K562 (cell line): ENCODE measurements around the gene CCDC33. TPM values are rescaled to one million over a fixed set of nuclear protein-coding genes. Genes with fewer than 3 reads are reported as not detected.

Experiments
- ATAC-seq: fragments of 200-7000 bp; cut with Tn5 transposase; 3 replicates; pipeline ENCODE4 v1.9.1; 2020; ENCODE audit warnings: moderate library complexity
- BruUV-seq: library from RNA; stranded (reverse); fragments of 400-500 nt; replicated peaks from 2 replicates; lab custom pipeline; 2021; lab: Mats Ljungman, UMichigan
- CTCF ChIA-PET: fragments of 300-600 bp; formaldehyde crosslinking; extraction: SDS; loops from one replicate; lab custom pipeline; 2021; ENCODE audit warnings: low intra/inter-chr PET ratio; lab: Yijun Ruan, JAX
- POLR2A ChIA-PET: fragments of 300-600, 350-650 bp; sonication (Branson Sonifier 250); formaldehyde crosslinking; extraction: SDS; loops from one replicate; lab custom pipeline; 2021; ENCODE audit warnings: antibody characterized with exemption, inconsistent platforms; lab: Yijun Ruan, JAX
- DNase-seq, 4 experiments: peaks; one replicate each; pipeline versions ENCODE4 v3.0.0 to v3.0.0-alpha.2; 2011 to 2018; ENCODE audit warnings: low spot score in 3 of 4, mixed read lengths in 3 of 4; ENCODE audit errors: extremely low read depth in 1 of 4
- FAIRE-seq: peaks from 2 replicates; lab custom pipeline; 2011; peaks lifted over from hg19 to GRCh38; lab: Jason Lieb, UNC
- H2AFZ ChIP-seq: 2 replicates; pipeline ENCODE4 v1.6.0; 2011; ENCODE audit warnings: low read depth, low read length, control low read depth, inconsistent platforms
- H3K27ac ChIP-seq: fragments of 200-600 bp; 3 replicates; pipeline ENCODE4 v1.8.0; 2011; ENCODE audit warnings: low read depth, mild to moderate bottlenecking, control low read depth, inconsistent platforms, low read length, moderate library complexity, mixed read lengths; ENCODE audit errors: extremely low read depth
- H3K27me3 ChIP-seq, 2 experiments: fragments of 300-600 bp in 1 of 2; 2 replicates in 1 of 2; 3 replicates in 1 of 2; pipeline versions ENCODE4 v1.6.0 to v1.8.0; 2011; ENCODE audit warnings: inconsistent platforms in 2 of 2, low read length in 2 of 2, mild to moderate bottlenecking in 1 of 2, mixed read lengths in 1 of 2, moderate library complexity in 1 of 2; ENCODE audit not compliant: control insufficient read depth in 2 of 2, insufficient read depth in 2 of 2
- H3K36me3 ChIP-seq: fragments of 300-600 bp; 3 replicates; pipeline ENCODE4 v1.8.0; 2011; ENCODE audit warnings: mild to moderate bottlenecking, low read length, inconsistent platforms; ENCODE audit not compliant: control insufficient read depth, insufficient read depth
- H3K4me1 ChIP-seq, 2 experiments: fragments of 200-600 bp in 1 of 2; replicated peaks in 1 of 2; 2 replicates in 1 of 2; 3 replicates in 1 of 2; pipeline versions ENCODE4 v1.5.1 to v1.8.0; 2011; ENCODE audit warnings: inconsistent platforms in 2 of 2, low read length in 2 of 2, mild to moderate bottlenecking in 1 of 2, mixed read lengths in 1 of 2, moderate library complexity in 1 of 2; ENCODE audit not compliant: control insufficient read depth in 2 of 2, insufficient read depth in 2 of 2
- H3K4me2 ChIP-seq: 2 replicates; pipeline ENCODE4 v1.6.1; 2011; ENCODE audit warnings: low read length, control low read depth, inconsistent platforms, mixed read lengths; ENCODE audit not compliant: insufficient read depth
- H3K4me3 ChIP-seq: fragments of 200-600 bp; sonication (generic), shearing (Covaris generic); 2 replicates; pipeline ENCODE4 v1.5.1; 2016; ENCODE audit warnings: control low read depth, inconsistent platforms
- H3K79me2 ChIP-seq: fragments of 200-600 bp; 3 replicates; pipeline ENCODE4 v1.8.0; 2011; ENCODE audit warnings: low read length, inconsistent platforms; ENCODE audit not compliant: control insufficient read depth, insufficient read depth
- H3K9ac ChIP-seq, 2 experiments: 2 replicates each; pipeline versions ENCODE4 v1.6.0 to v1.6.1; 2011; ENCODE audit warnings: low read depth in 2 of 2, low read length in 2 of 2, control low read depth in 1 of 2, inconsistent platforms in 1 of 2, mild to moderate bottlenecking in 1 of 2, mixed read lengths in 1 of 2; ENCODE audit not compliant: insufficient read depth in 1 of 2
- H3K9me1 ChIP-seq: one replicate; pipeline ENCODE4 v1.6.0; 2011; ENCODE audit warnings: inconsistent platforms, mild to moderate bottlenecking, low read length, moderate library complexity; ENCODE audit not compliant: control insufficient read depth, insufficient read depth
- H3K9me3 ChIP-seq: replicated peaks from 2 replicates; pipeline ENCODE4 v1.5.1; 2011; ENCODE audit warnings: low read depth, low read length, inconsistent platforms; ENCODE audit not compliant: control insufficient read depth, insufficient read depth
- H4K20me1 ChIP-seq: replicated peaks from 2 replicates; pipeline ENCODE4 v1.6.1; 2011; ENCODE audit warnings: low read length, inconsistent platforms, mixed read lengths; ENCODE audit not compliant: control insufficient read depth, insufficient read depth
- DMBX1 ChIP-seq: fragments of 250-450 bp; sonication (Bioruptor Pico); IDR thresholded peaks from 2 replicates; pipeline ENCODE4 v1.8.0; 2022; ENCODE audit warnings: inconsistent platforms, mild to moderate bottlenecking, moderate library complexity, borderline replicate concordance
- JUNB ChIP-seq: fragments of 450-650 bp; formaldehyde crosslinking; conservative IDR thresholded peaks from 2 replicates; pipeline ENCODE4 v1.4.0; 2020; ENCODE audit warnings: mild to moderate bottlenecking
- MTA3 ChIP-seq: fragments of 450-650 bp; formaldehyde crosslinking; IDR thresholded peaks from 2 replicates; pipeline ENCODE4 v1.6.1; 2017; ENCODE audit warnings: mild to moderate bottlenecking, borderline replicate concordance
- NR0B1 ChIP-seq: fragments of 450-650 bp; IDR thresholded peaks from one replicate; pipeline ENCODE4 v1.6.1; 2018; ENCODE audit warnings: mild to moderate bottlenecking, moderate library complexity; ENCODE audit not compliant: partially characterized antibody
- PRDM10 ChIP-seq: fragments of 450-650 bp; IDR thresholded peaks from 2 replicates; pipeline ENCODE4 v1.6.1; 2018; ENCODE audit not compliant: partially characterized antibody
- SMARCE1 ChIP-seq: fragments of 450-650 bp; IDR thresholded peaks from 2 replicates; pipeline ENCODE4 v1.7.1; 2016; ENCODE audit warnings: mild to moderate bottlenecking
- SPI1 ChIP-seq: IDR thresholded peaks from 2 replicates; pipeline ENCODE4 v1.6.1; 2011; ENCODE audit warnings: low read depth, low read length, control low read depth, borderline replicate concordance
- ZC3H4 ChIP-seq: sonication (generic); formaldehyde crosslinking; IDR thresholded peaks from 2 replicates; pipeline ENCODE4 v1.9.0; 2021; ENCODE audit warnings: missing genetic modification reagents, borderline replicate concordance
- ZNF140 ChIP-seq: fragments of 250-450 bp; sonication (Bioruptor Pico); IDR thresholded peaks from 2 replicates; pipeline ENCODE4 v1.8.0; 2021; ENCODE audit warnings: moderate library complexity, mild to moderate bottlenecking, inconsistent platforms
- WGBS: fragments of 100-300 bp; shearing (Covaris generic); methylation state at CpG from one replicate; pipeline ENCODE4 v1.1.6; 2016; ENCODE audit warnings: low coverage, mixed read lengths; ENCODE audit not compliant: insufficient coverage; ENCODE audit errors: missing lambda C conversion rate; 5-methylcytosine and 5-hydroxymethylcytosine counted together
- in situ Hi-C: fragments of 300-500 bp; cut with MboI; formaldehyde crosslinking; loops from 4 replicates; pipeline ENCODE4 v1.15.0; 2018; ENCODE audit warnings: inconsistent platforms, mixed read lengths
- intact Hi-C: fragments of 100-400 bp; cut with micrococcal nuclease; formaldehyde crosslinking; loops from 2 replicates; pipeline ENCODE4 v1.14.2; 2022
- polyA plus RNA-seq, 8 experiments: library from polyadenylated mRNA; depleted of rRNA in 4 of 8; stranded (reverse) in 5 of 8; unstranded in 3 of 8; fragments of >200 nt; fragmentation: Nextera tagmentation in 2 of 8; fragmentation: Illumina TruSeq in 1 of 8; extraction: Ambion mirVana in 2 of 8; extraction: Trizol in 1 of 8; gene quantifications; 2 replicates each; pipeline versions ENCODE4 v1.2.1 to v1.2.3, GENCODE V29; 2011 to 2014; ENCODE audit warnings: inconsistent platforms in 1 of 8, missing spikeins in 1 of 8
- total RNA-seq, 7 experiments: library from RNA; depleted of rRNA in 6 of 7; stranded (reverse); fragments of >200 nt in 6 of 7; fragmentation: Illumina TruSeq in 2 of 7; extraction: Trizol in 2 of 7; gene quantifications; 2 replicates each; pipeline versions ENCODE4 v1.2.1 to v1.2.3, GENCODE V29; 2011 to 2021; ENCODE audit warnings: low replicate concordance in 1 of 7

Gene CCDC33
- total and polyA plus RNA-seq, 9 of the 15 experiments (the other 6 are each of a cell fraction or from before 2014, with no cell fraction given): 0.08 to 1.1 (median 0.15) TPM; not detected in 4

GRCh38 chr15:74315626-74316025 is 79.5 kb downstream of the CCDC33 start:
- Histone ChIP-seq H3K27ac (0 out of 3 replicates have a peak overlapping the region, but pooled peaks have one; percentile 29), H3K4me3 (no peak overlapping the region), H3K9me3 (no peaks in the 10 kb centered on the region), H3K27me3 (no peaks in the 10 kb centered on the region), H3K9me1 (no peaks in the 10 kb centered on the region), H3K9ac (0 out of 4 replicates have a peak overlapping the region, but pooled peaks of 1 of the 2 experiments have one; percentile 65), H4K20me1 (no peaks in the 10 kb centered on the region), H3K36me3 (no peaks in the 10 kb centered on the region), H3K79me2 (no peaks in the 10 kb centered on the region), H3K4me1 (peaks cover 28 to 33% of the 10 kb centered on the region in 2 experiments), H3K4me2 (peak overlapping the region; percentile 44), H2AFZ (peak overlapping the region; percentile 74)
- CTCF ChIA-PET: no interaction called here
- ATAC-seq (peak; percentile 29), DNase-seq (peak; percentile 53 to 69 (median 60)), FAIRE-seq (peak; percentile 84)
- BruUV-seq: no TSS peak
- intact Hi-C loops: no loop called here
- 8% methylated on average over 5 of the region's 5 CpGs for WGBS
- in situ Hi-C loops: no loop called here
- POLR2A ChIA-PET: interaction anchor here (1.7 kb wide), 1 partner anchor 82 kb away, joined by 4 read pairs; no protein-coding TSS in a partner anchor
- TF ChIP-seq DMBX1 (CRISPR knock-in tag): no peak
- no peak for TF ChIP-seq NR0B1
- TF ChIP-seq SMARCE1: 0 out of 2 replicates have a peak, but pooled peaks have one; percentile 14
- TF ChIP-seq ZC3H4: no peak
- TF ChIP-seq MTA3: no peak
- TF ChIP-seq PRDM10: peak; percentile 66
- TF ChIP-seq JUNB (CRISPR knock-in tag): no peak
- TF ChIP-seq SPI1: 0 out of 2 replicates have a peak, but pooled peaks have one; percentile 24
- TF ChIP-seq ZNF140 (CRISPR knock-in tag): no peak
